Neutrophil (primary cell): Measurements from ENCODE around the gene P2RY2.
A peak's percentile ranks its signal among the peaks of the same experiment; 100 is the strongest.

Experiments
- H3K27ac ChIP-seq: fragments of 200-600 bp; sonication (generic); 2 replicates; pipeline ENCODE4 v1.5.1; 2016; ENCODE audit warnings: mild to moderate bottlenecking, moderate library complexity
- H3K27me3 ChIP-seq: fragments of 200-600 bp; sonication (generic); 2 replicates; pipeline ENCODE4 v1.6.0; 2016; ENCODE audit warnings: mild to moderate bottlenecking
- H3K36me3 ChIP-seq: fragments of 200-600 bp; sonication (generic); 2 replicates; pipeline ENCODE4 v1.5.1; 2017
- H3K4me1 ChIP-seq, 2 experiments: fragments of 200-600 bp in 1 of 2; sonication (generic) in 1 of 2; 1 replicate in 1 of 2; 2 replicates in 1 of 2; pipeline versions ENCODE4 v1.5.1 to v1.6.1; 2013 to 2016; ENCODE audit warnings: low read depth in 1 of 2, low read length in 1 of 2, mild to moderate bottlenecking in 1 of 2, moderate library complexity in 1 of 2; ENCODE audit not compliant: control insufficient read depth in 1 of 2, insufficient read depth in 1 of 2
- H3K4me3 ChIP-seq, 2 experiments: fragments of 200-600 bp in 1 of 2; sonication (generic) in 1 of 2; 1 replicate in 1 of 2; 2 replicates in 1 of 2; pipeline ENCODE4 v1.5.1; 2013 to 2016; ENCODE audit warnings: low read depth in 1 of 2, low read length in 1 of 2, mild to moderate bottlenecking in 1 of 2, moderate library complexity in 1 of 2
- H3K9me3 ChIP-seq: fragments of 200-600 bp; sonication (generic); 2 replicates; pipeline ENCODE4 v1.5.1; 2016
- CTCF ChIP-seq: fragments of 200-600 bp; sonication (generic); IDR thresholded peaks from 2 replicates; pipeline ENCODE4 v1.5.1; 2016; ENCODE audit warnings: antibody characterized with exemption

Gene P2RY2

GRCh38 chr11:73185680-73186293 is 32.3 kb upstream of the P2RY2 start:
- Histone ChIP-seq H3K9me3 (no peaks in the 10 kb centered on the region), H3K27me3 (no peaks in the 10 kb centered on the region), H3K4me1 (peaks cover 62 to 63% of the 10 kb centered on the region in 2 experiments), H3K27ac (peak overlapping the region; percentile 89), H3K36me3 (no peaks in the 10 kb centered on the region), H3K4me3 (peak overlapping the region; percentile 43 to 57)
- TF ChIP-seq CTCF, result no peak

- Histone ChIP-seq H3K4me1 (peaks cover 68 to 69% of the 10 kb centered on the region in 2 experiments), H3K27ac (peak overlapping the region; percentile 89), H3K4me3 (no peak overlapping the region), H3K9me3 (no peaks in the 10 kb centered on the region), H3K36me3 (no peaks in the 10 kb centered on the region), H3K27me3 (no peaks in the 10 kb centered on the region)
- TF ChIP-seq CTCF, result no peak
Measured at GRCh38 chr11:73186294-73186850, 31.7 kb upstream of the P2RY2 start.

GRCh38 chr11:73186886-73187285 is 31.2 kb upstream of the P2RY2 start:
- H3K27ac ChIP-seq, result peak overlapping the region; percentile 89
- no peaks in the 10 kb centered on the region for H3K27me3 ChIP-seq
- no peak overlapping the region for H3K4me3 ChIP-seq
- H3K36me3 ChIP-seq, result no peaks in the 10 kb centered on the region
- peaks cover 73% of the 10 kb centered on the region in 2 experiments for H3K4me1 ChIP-seq
- H3K9me3 ChIP-seq, result no peaks in the 10 kb centered on the region
- no peak for TF ChIP-seq CTCF

- TF ChIP-seq CTCF, result no peak
- peaks cover 80 to 81% of the 10 kb centered on the region in 2 experiments for H3K4me1 ChIP-seq
- H3K36me3 ChIP-seq, result no peaks in the 10 kb centered on the region
- H3K27ac ChIP-seq, result peak overlapping the region; percentile 89
- no peaks in the 10 kb centered on the region for H3K27me3 ChIP-seq
- no peak overlapping the region for H3K4me3 ChIP-seq
- H3K9me3 ChIP-seq, result no peaks in the 10 kb centered on the region
Measured at GRCh38 chr11:73187854-73188253, 30.2 kb upstream of the P2RY2 start.

- no peaks in the 10 kb centered on the region for H3K9me3 ChIP-seq
- peak overlapping the region; percentile 89 for H3K27ac ChIP-seq
- H3K36me3 ChIP-seq, result no peaks in the 10 kb centered on the region
- no peak overlapping the region for H3K4me3 ChIP-seq
- no peaks in the 10 kb centered on the region for H3K27me3 ChIP-seq
- peaks cover 80 to 81% of the 10 kb centered on the region in 2 experiments for H3K4me1 ChIP-seq
- no peak for TF ChIP-seq CTCF
Measured at GRCh38 chr11:73188301-73188700, 29.8 kb upstream of the P2RY2 start.
